Breast epithelium (tissue), 4 donors: ENCODE data around the gene ZFYVE9. TPM values are rescaled to one million over a fixed set of nuclear protein-coding genes. Genes with fewer than 3 reads are reported as not detected.
"Not testable (repeated sequence)": the region's sequence is repeated elsewhere in the genome, so short reads cannot be mapped to it uniquely, and the experiment has no call there.

Source experiments
- DNase-seq, 2 donors: peaks; one replicate each; pipeline ENCODE4 v3.0.0-alpha.2; 2019; ENCODE audit warnings: low spot score in 2 of 2
- H3K27ac ChIP-seq, 2 donors: fragments of 200-600 bp; sonication (generic) in 1 of 2; one replicate each; pipeline ENCODE4 v1.5.1; 2016 to 2019; ENCODE audit warnings: mild to moderate bottlenecking in 1 of 2
- H3K27me3 ChIP-seq, 2 donors: fragments of 200-600 bp; sonication (generic) in 1 of 2; one replicate each; pipeline versions ENCODE4 v1.5.1 to v1.6.0; 2017 to 2019; ENCODE audit warnings: control low read depth in 1 of 2, mild to moderate bottlenecking in 1 of 2
- H3K36me3 ChIP-seq: fragments of 200-600 bp; one replicate; pipeline ENCODE4 v1.5.1; 2019
- H3K4me1 ChIP-seq, 2 donors: fragments of 200-600 bp; sonication (generic); one replicate each; pipeline ENCODE4 v1.5.1; 2016 to 2019; ENCODE audit warnings: control low read depth in 1 of 2
- H3K4me3 ChIP-seq, 3 donors: fragments of 200-600 bp; sonication (generic); 1 replicate in 2 of 3; 2 replicates in 1 of 3; pipeline ENCODE4 v1.5.1; 2016 to 2019; ENCODE audit warnings: mild to moderate bottlenecking in 3 of 3, moderate library complexity in 2 of 3
- H3K9me3 ChIP-seq, 2 donors: fragments of 200-600 bp; sonication (generic) in 1 of 2; one replicate each; pipeline ENCODE4 v1.5.1; 2016 to 2019; ENCODE audit warnings: control low read depth in 1 of 2
- CTCF ChIP-seq, 3 donors: fragments of 450-650 bp; IDR thresholded peaks; one replicate each; pipeline ENCODE4 v1.5.1; 2016 to 2017; ENCODE audit warnings: antibody characterized with exemption in 3 of 3, mild to moderate bottlenecking in 3 of 3, moderate library complexity in 3 of 3
- POLR2A ChIP-seq: fragments of 450-650 bp; IDR thresholded peaks from one replicate; pipeline ENCODE4 v1.6.1; 2016; ENCODE audit warnings: antibody characterized with exemption, mild to moderate bottlenecking, moderate library complexity
- POLR2AphosphoS5 ChIP-seq, 3 donors: sonication (generic); formaldehyde crosslinking; IDR thresholded peaks; one replicate each; pipeline ENCODE4 v1.6.1; 2017; ENCODE audit warnings: antibody characterized with exemption in 3 of 3
- intact Hi-C: fragments of 100-400 bp; cut with DNase I; formaldehyde crosslinking; loops from one replicate; pipeline ENCODE4 v1.15.1; 2023; ENCODE audit warnings: low total_unique reads
- total RNA-seq, 3 donors: library from RNA; depleted of rRNA; stranded (reverse); fragments of >200 nt; gene quantifications; one replicate each; pipeline ENCODE4 v1.1.0, GENCODE V29; 2016

The ZFYVE9 gene
- 10 to 100 TPM; 31.1 to 44.3 (median 32.8) TPM for total RNA-seq

- DNase-seq: peak; percentile 33 to 67
- Histone ChIP-seq H3K9me3 (no peaks in the 10 kb centered on the region), H3K36me3 (no peaks in the 10 kb centered on the region), H3K4me1 (peaks cover 0 to 9% of the 10 kb centered on the region in 2 donors), H3K27ac (peak within 1 kb of the TSS; percentile 95 to 99), H3K4me3 (peak within 1 kb of the TSS; percentile 72 to 97 (median 91)), H3K27me3 (no peaks in the 10 kb centered on the region)
- intact Hi-C loops: loop anchor here (5.0 kb wide), 1 partner anchor 681 kb away; no protein-coding TSS in a partner anchor
- peak in 1 of 3 donors; percentile 88 for TF ChIP-seq CTCF (IDR thresholded peaks at IDR 0.05)
- TF ChIP-seq POLR2AphosphoS5 (IDR thresholded peaks at IDR 0.05): no peak
Observed at GRCh38 chr1:52141513-52142219, at the start of gene ZFYVE9. TSS of gene ZFYVE9 (plus strand) at chr1:52142089. CDS start at chr1:52233207, 91,118 bp downstream.

- H3K9me3 ChIP-seq, H3K27ac ChIP-seq, H3K4me3 ChIP-seq, H3K36me3 ChIP-seq, DNase-seq, H3K27me3 ChIP-seq, intact Hi-C loops, H3K4me1 ChIP-seq: not testable (repeated sequence)
Observed at GRCh38 chr1:52094300-52094699, 47.6 kb upstream of the ZFYVE9 start.

- intact Hi-C loops: no loop called here
Observed at GRCh38 chr1:52096216-52096615, 45.7 kb upstream of the ZFYVE9 start.

GRCh38 chr1:52098139-52098871, 43.6 kb upstream of the ZFYVE9 start:
- intact Hi-C loops: no loop called here
- H3K27ac ChIP-seq: no peak overlapping the region
- TF ChIP-seq POLR2A: no peak
- TF ChIP-seq CTCF (IDR thresholded peaks at IDR 0.05): no peak
- no peak for TF ChIP-seq POLR2AphosphoS5 (IDR thresholded peaks at IDR 0.05)
- no peak overlapping the region for H3K4me3 ChIP-seq
- no peaks in the 10 kb centered on the region for H3K4me1 ChIP-seq
- H3K36me3 ChIP-seq: no peaks in the 10 kb centered on the region
- H3K9me3 ChIP-seq: no peaks in the 10 kb centered on the region
- DNase-seq: no peak
- no peaks in the 10 kb centered on the region for H3K27me3 ChIP-seq

More at GRCh38 chr1:52096216-52096615, 45.7 kb upstream of the ZFYVE9 start:
- no peaks in the 10 kb centered on the region for H3K9me3 ChIP-seq
- no peak for DNase-seq
- H3K27me3 ChIP-seq: no peaks in the 10 kb centered on the region
- TF ChIP-seq POLR2A: no peak
- no peak for TF ChIP-seq CTCF (IDR thresholded peaks at IDR 0.05)
- TF ChIP-seq POLR2AphosphoS5 (IDR thresholded peaks at IDR 0.05): no peak
- no peak overlapping the region for H3K4me3 ChIP-seq
- no peak overlapping the region for H3K27ac ChIP-seq
- no peaks in the 10 kb centered on the region for H3K4me1 ChIP-seq
- H3K36me3 ChIP-seq: peaks cover 3% of the 10 kb centered on the region

GRCh38 chr1:52102336-52103013, 39.4 kb upstream of the ZFYVE9 start:
- intact Hi-C loops: no loop called here
- Histone ChIP-seq H3K27ac (no peak overlapping the region), H3K4me1 (no peaks in the 10 kb centered on the region), H3K36me3 (no peaks in the 10 kb centered on the region), H3K4me3 (no peak overlapping the region), H3K9me3 (no peaks in the 10 kb centered on the region), H3K27me3 (no peaks in the 10 kb centered on the region)
- DNase-seq: no peak
- TF ChIP-seq POLR2AphosphoS5 (IDR thresholded peaks at IDR 0.05) (no peak), POLR2A (no peak), CTCF (IDR thresholded peaks at IDR 0.05) (no peak)
